ENCODE results near the gene DBH.

Gene DBH

GRCh38 chr9:133701981-133702797 lies 66.0 kb downstream of the DBH start:
- no peaks in the 10 kb centered on the region for H3F3A ChIP-seq (ENCODE audit: insufficient read depth)
- no peak overlapping the region for H3K4me3 ChIP-seq (ENCODE audit: insufficient read depth, low read length, poor library complexity, severe bottlenecking)
- no peak overlapping the region for H3K4me2 ChIP-seq (ENCODE audit: low read depth, low read length, poor library complexity, severe bottlenecking)
- TF ChIP-seq CTCF (IDR thresholded peaks at IDR 0.05; ENCODE audit: insufficient read depth, low read length, poor library complexity, severe bottlenecking): no peak
- TF ChIP-seq EZH2phosphoT487 (conservative IDR thresholded peaks at IDR 0.05; ENCODE audit: low read length): no peak
- H3K36me3 ChIP-seq (ENCODE audit: low read length): no peaks in the 10 kb centered on the region
- no peak overlapping the region for H2AFZ ChIP-seq (ENCODE audit: low read depth, low read length, severe bottlenecking)
- no peaks in the 10 kb centered on the region for H3K9me3 ChIP-seq (ENCODE audit: insufficient read depth, low read length)
- H3K9me2 ChIP-seq (replicated peaks; ENCODE audit: insufficient read depth, low read length): no peaks in the 10 kb centered on the region
- no peak overlapping the region for H3K27ac ChIP-seq (ENCODE audit: low read depth, low read length)
- H3K27me3 ChIP-seq (ENCODE audit: low read length): no peaks in the 10 kb centered on the region
- H3K9ac ChIP-seq (ENCODE audit: low read length): no peak overlapping the region
- H4K20me1 ChIP-seq (ENCODE audit: low read depth, low read length): no peaks in the 10 kb centered on the region
- H3K79me2 ChIP-seq (ENCODE audit: insufficient read depth, low read length): no peaks in the 10 kb centered on the region

GRCh38 chr9:133702798-133703590 lies 66.8 kb downstream of the DBH start:
- H3K27ac ChIP-seq (ENCODE audit: low read depth, low read length): no peak overlapping the region
- H3F3A ChIP-seq (ENCODE audit: insufficient read depth): no peaks in the 10 kb centered on the region
- H3K36me3 ChIP-seq (ENCODE audit: low read length): no peaks in the 10 kb centered on the region
- H3K4me3 ChIP-seq (ENCODE audit: insufficient read depth, low read length, poor library complexity, severe bottlenecking): no peak overlapping the region
- no peaks in the 10 kb centered on the region for H3K9me3 ChIP-seq (ENCODE audit: insufficient read depth, low read length)
- H3K4me2 ChIP-seq (ENCODE audit: low read depth, low read length, poor library complexity, severe bottlenecking): no peak overlapping the region
- H3K9ac ChIP-seq (ENCODE audit: low read length): no peak overlapping the region
- H3K27me3 ChIP-seq (ENCODE audit: low read length): no peaks in the 10 kb centered on the region
- H2AFZ ChIP-seq (ENCODE audit: low read depth, low read length, severe bottlenecking): no peak overlapping the region
- TF ChIP-seq CTCF (IDR thresholded peaks at IDR 0.05; ENCODE audit: insufficient read depth, low read length, poor library complexity, severe bottlenecking): no peak
- no peak for TF ChIP-seq EZH2phosphoT487 (conservative IDR thresholded peaks at IDR 0.05; ENCODE audit: low read length)
- H3K9me2 ChIP-seq (replicated peaks; ENCODE audit: insufficient read depth, low read length): no peaks in the 10 kb centered on the region
- H4K20me1 ChIP-seq (ENCODE audit: low read depth, low read length): no peaks in the 10 kb centered on the region
- no peaks in the 10 kb centered on the region for H3K79me2 ChIP-seq (ENCODE audit: insufficient read depth, low read length)

- no peak for TF ChIP-seq EZH2phosphoT487 (conservative IDR thresholded peaks at IDR 0.05; ENCODE audit: low read length)
- TF ChIP-seq CTCF (IDR thresholded peaks at IDR 0.05; ENCODE audit: insufficient read depth, low read length, poor library complexity, severe bottlenecking): no peak
- H2AFZ ChIP-seq (ENCODE audit: low read depth, low read length, severe bottlenecking): no peak overlapping the region
- no peaks in the 10 kb centered on the region for H3F3A ChIP-seq (ENCODE audit: insufficient read depth)
- no peaks in the 10 kb centered on the region for H3K27me3 ChIP-seq (ENCODE audit: low read length)
- H3K9me2 ChIP-seq (replicated peaks; ENCODE audit: insufficient read depth, low read length): no peaks in the 10 kb centered on the region
- H3K4me3 ChIP-seq (ENCODE audit: insufficient read depth, low read length, poor library complexity, severe bottlenecking): no peak overlapping the region
- no peaks in the 10 kb centered on the region for H3K79me2 ChIP-seq (ENCODE audit: insufficient read depth, low read length)
- H3K9me3 ChIP-seq (ENCODE audit: insufficient read depth, low read length): no peaks in the 10 kb centered on the region
- no peak overlapping the region for H3K27ac ChIP-seq (ENCODE audit: low read depth, low read length)
- H3K4me2 ChIP-seq (ENCODE audit: low read depth, low read length, poor library complexity, severe bottlenecking): no peak overlapping the region
- H4K20me1 ChIP-seq (ENCODE audit: low read depth, low read length): no peaks in the 10 kb centered on the region
- no peak overlapping the region for H3K9ac ChIP-seq (ENCODE audit: low read length)
- H3K36me3 ChIP-seq (ENCODE audit: low read length): no peaks in the 10 kb centered on the region
Observed at GRCh38 chr9:133703591-133704399, 67.6 kb downstream of the DBH start.
